Thyroid gland (tissue), 4 donors: ENCODE measurements around the gene ILKAP.

Experiments
- POLR2A ChIP-seq, 2 donors: fragments of 450-650 bp; IDR thresholded peaks; one replicate each; pipeline ENCODE4 v1.6.1; 2017; ENCODE audit warnings: antibody characterized with exemption in 2 of 2, mild to moderate bottlenecking in 2 of 2, moderate library complexity in 1 of 2
- TF ChIP-seq, protein P1 (sequence below), 6 experiments: fragments of 200-600 bp in 3 of 6; fragments of 450-650 bp in 3 of 6; sonication (generic) in 3 of 6; IDR thresholded peaks; one replicate each; pipeline ENCODE4 v1.5.1; 2016 to 2019; ENCODE audit warnings: antibody characterized with exemption in 6 of 6, mild to moderate bottlenecking in 2 of 6, inconsistent platforms in 1 of 6, moderate library complexity in 1 of 6

DNA sequence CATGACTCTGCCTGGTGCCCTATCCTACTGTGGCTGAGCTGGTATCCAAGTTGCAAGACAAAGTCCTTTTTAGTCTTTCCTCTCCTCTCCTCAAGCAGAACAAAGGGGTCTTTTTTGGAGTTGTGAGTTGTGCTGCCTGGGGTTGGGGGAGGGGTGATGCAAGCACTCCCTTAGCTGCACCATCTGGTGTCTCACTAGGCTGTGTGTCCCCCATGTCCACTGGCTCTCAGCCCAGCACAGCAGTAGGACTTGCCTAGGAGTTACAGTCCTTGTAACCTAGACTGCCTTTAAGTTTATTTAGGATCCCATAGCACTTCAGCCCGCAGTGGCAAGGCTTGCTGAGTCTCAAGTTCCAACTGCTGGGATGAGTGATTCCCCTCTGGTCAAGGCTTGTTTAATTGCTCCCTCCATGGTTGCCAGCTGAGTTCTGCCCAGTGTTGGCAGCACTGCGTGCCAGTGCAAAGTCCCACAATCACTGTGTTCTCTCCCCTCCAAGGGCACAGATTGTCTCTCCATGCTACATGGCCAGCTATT, 13.2 kb upstream of the ILKAP start:
- TF ChIP-seq, protein P1, sequence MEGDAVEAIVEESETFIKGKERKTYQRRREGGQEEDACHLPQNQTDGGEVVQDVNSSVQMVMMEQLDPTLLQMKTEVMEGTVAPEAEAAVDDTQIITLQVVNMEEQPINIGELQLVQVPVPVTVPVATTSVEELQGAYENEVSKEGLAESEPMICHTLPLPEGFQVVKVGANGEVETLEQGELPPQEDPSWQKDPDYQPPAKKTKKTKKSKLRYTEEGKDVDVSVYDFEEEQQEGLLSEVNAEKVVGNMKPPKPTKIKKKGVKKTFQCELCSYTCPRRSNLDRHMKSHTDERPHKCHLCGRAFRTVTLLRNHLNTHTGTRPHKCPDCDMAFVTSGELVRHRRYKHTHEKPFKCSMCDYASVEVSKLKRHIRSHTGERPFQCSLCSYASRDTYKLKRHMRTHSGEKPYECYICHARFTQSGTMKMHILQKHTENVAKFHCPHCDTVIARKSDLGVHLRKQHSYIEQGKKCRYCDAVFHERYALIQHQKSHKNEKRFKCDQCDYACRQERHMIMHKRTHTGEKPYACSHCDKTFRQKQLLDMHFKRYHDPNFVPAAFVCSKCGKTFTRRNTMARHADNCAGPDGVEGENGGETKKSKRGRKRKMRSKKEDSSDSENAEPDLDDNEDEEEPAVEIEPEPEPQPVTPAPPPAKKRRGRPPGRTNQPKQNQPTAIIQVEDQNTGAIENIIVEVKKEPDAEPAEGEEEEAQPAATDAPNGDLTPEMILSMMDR (IDR thresholded peaks at IDR 0.05) = no peak
- no peak for TF ChIP-seq POLR2A (IDR thresholded peaks at IDR 0.05)
